Mesenchymal stem cell (in vitro differentiated cells and primary cell): Measurements from ENCODE around the gene DNMT1.
"Not testable (repeated sequence)": the region's sequence is repeated elsewhere in the genome, so short reads cannot be mapped to it uniquely, and the experiment has no call there.

Source experiments
- DNase-seq: peaks from one replicate; pipeline ENCODE4 v3.0.0-alpha.2; 2013
- H2AFZ ChIP-seq: one replicate; pipeline ENCODE4 v1.6.1; 2013; ENCODE audit warnings: low read depth, mild to moderate bottlenecking, control low read depth, inconsistent platforms, low read length, moderate library complexity
- H2AK5ac ChIP-seq: 2 replicates; pipeline ENCODE4 v1.6.1; 2013; ENCODE audit warnings: low read length, moderate library complexity, mild to moderate bottlenecking, inconsistent platforms; ENCODE audit not compliant: severe bottlenecking
- H2BK120ac ChIP-seq: one replicate; pipeline ENCODE4 v1.6.1; 2013; ENCODE audit warnings: low read depth, mild to moderate bottlenecking, inconsistent platforms, low read length, moderate library complexity
- H2BK12ac ChIP-seq, 2 experiments: one replicate each; pipeline ENCODE4 v1.6.1; 2013; ENCODE audit warnings: inconsistent platforms in 2 of 2, low read length in 2 of 2, mild to moderate bottlenecking in 2 of 2, moderate library complexity in 2 of 2, control low read depth in 1 of 2
- H2BK15ac ChIP-seq: one replicate; pipeline ENCODE4 v1.6.1; 2013; ENCODE audit warnings: mild to moderate bottlenecking, low read depth, inconsistent platforms; ENCODE audit not compliant: poor library complexity, severe bottlenecking
- H2BK5ac ChIP-seq: 2 replicates; pipeline ENCODE4 v1.6.1; 2013; ENCODE audit warnings: low read depth, mild to moderate bottlenecking, low read length, control low read depth, inconsistent platforms; ENCODE audit not compliant: poor library complexity, severe bottlenecking
- H3K14ac ChIP-seq, 2 experiments: one replicate each; pipeline ENCODE4 v1.6.1; 2013; ENCODE audit warnings: inconsistent platforms in 2 of 2, low read length in 2 of 2, control low read depth in 1 of 2, mild to moderate bottlenecking in 1 of 2, moderate library complexity in 1 of 2
- H3K18ac ChIP-seq, 2 experiments: one replicate each; pipeline ENCODE4 v1.6.1; 2013; ENCODE audit warnings: inconsistent platforms in 2 of 2, low read length in 2 of 2, control low read depth in 1 of 2, low read depth in 1 of 2, mild to moderate bottlenecking in 1 of 2
- H3K23ac ChIP-seq, 2 experiments: one replicate each; pipeline ENCODE4 v1.6.1; 2013; ENCODE audit warnings: inconsistent platforms in 2 of 2, low read length in 2 of 2, mild to moderate bottlenecking in 2 of 2, moderate library complexity in 2 of 2, control low read depth in 1 of 2
- H3K27ac ChIP-seq: 2 replicates; pipeline ENCODE4 v1.5.1; 2013; ENCODE audit warnings: mild to moderate bottlenecking, moderate library complexity, low read length, control low read depth, inconsistent platforms; ENCODE audit not compliant: poor library complexity, severe bottlenecking
- H3K27me3 ChIP-seq, 2 experiments: 2 replicates each; pipeline versions ENCODE4 v1.6.1 to v1.7.0; 2013; ENCODE audit warnings: low read length in 2 of 2, mild to moderate bottlenecking in 2 of 2, moderate library complexity in 2 of 2, control low read depth in 1 of 2, inconsistent platforms in 1 of 2; ENCODE audit not compliant: control insufficient read depth in 1 of 2, insufficient read depth in 1 of 2
- H3K36me3 ChIP-seq, 2 experiments: 2 replicates each; pipeline versions ENCODE4 v1.6.1 to v1.7.0; 2013; ENCODE audit warnings: low read length in 2 of 2, control low read depth in 1 of 2, inconsistent platforms in 1 of 2, low read depth in 1 of 2, mild to moderate bottlenecking in 1 of 2; ENCODE audit not compliant: insufficient read depth in 2 of 2, control insufficient read depth in 1 of 2
- H3K4ac ChIP-seq, 2 experiments: one replicate each; pipeline ENCODE4 v1.6.1; 2013; ENCODE audit warnings: inconsistent platforms in 2 of 2, low read length in 2 of 2, mild to moderate bottlenecking in 2 of 2, moderate library complexity in 2 of 2, control low read depth in 1 of 2, low read depth in 1 of 2
- H3K4me1 ChIP-seq: 2 replicates; pipeline ENCODE4 v1.6.1; 2013; ENCODE audit warnings: low read depth, low read length, control low read depth; ENCODE audit not compliant: control insufficient read depth, insufficient read depth
- H3K4me2 ChIP-seq: 2 replicates; pipeline ENCODE4 v1.6.1; 2013; ENCODE audit warnings: low read length, mild to moderate bottlenecking, inconsistent platforms; ENCODE audit not compliant: poor library complexity, severe bottlenecking
- H3K4me3 ChIP-seq, 2 experiments: 2 replicates each; pipeline versions ENCODE4 v1.5.1 to v1.7.0; 2013; ENCODE audit warnings: low read length in 2 of 2, mild to moderate bottlenecking in 2 of 2, control low read depth in 1 of 2, low read depth in 1 of 2; ENCODE audit not compliant: insufficient read depth in 1 of 2
- H3K79me1 ChIP-seq: replicated peaks from 2 replicates; pipeline ENCODE4 v1.6.1; 2013; ENCODE audit warnings: mild to moderate bottlenecking, control low read depth, low read length, inconsistent platforms; ENCODE audit not compliant: poor library complexity, severe bottlenecking
- H3K9ac ChIP-seq: 2 replicates; pipeline ENCODE4 v1.7.0; 2013; ENCODE audit warnings: mild to moderate bottlenecking, low read length, moderate library complexity
- H3K9me3 ChIP-seq: 2 replicates; pipeline ENCODE4 v1.7.0; 2013; ENCODE audit warnings: mild to moderate bottlenecking, low read length; ENCODE audit not compliant: control insufficient read depth
- H4K8ac ChIP-seq: one replicate; pipeline ENCODE4 v1.6.1; 2013; ENCODE audit warnings: inconsistent platforms, mild to moderate bottlenecking, low read length, moderate library complexity
- H4K91ac ChIP-seq: one replicate; pipeline ENCODE4 v1.6.1; 2013; ENCODE audit warnings: mild to moderate bottlenecking, low read length, inconsistent platforms
- WGBS: methylation state at CpG from one replicate; pipeline ENCODE4 v1.1.7; 2013; ENCODE audit warnings: mixed read lengths; 5-methylcytosine and 5-hydroxymethylcytosine counted together

The DNMT1 gene

DNA sequence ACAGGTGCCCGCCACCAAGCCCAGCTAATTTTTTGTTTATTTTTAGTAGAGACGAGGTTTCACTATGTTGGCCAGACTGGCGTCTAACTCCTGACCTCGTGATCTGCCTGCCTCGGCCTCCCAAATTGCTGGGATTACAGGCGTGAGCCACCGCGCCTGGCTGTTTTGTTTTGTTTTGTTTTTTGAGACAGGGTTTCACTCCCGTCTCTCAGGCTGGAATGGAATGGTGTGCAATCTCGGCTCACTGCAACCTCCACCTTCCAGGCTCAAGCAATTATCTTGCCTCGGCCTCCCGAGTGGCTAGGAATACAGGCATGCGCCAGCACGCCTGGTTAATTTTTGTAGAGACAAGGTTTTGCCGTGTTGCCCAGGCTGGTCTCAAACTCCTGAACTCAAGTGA, 5.3 kb upstream of the DNMT1 start:
- not testable (repeated sequence) for H3K79me1 ChIP-seq

DNA sequence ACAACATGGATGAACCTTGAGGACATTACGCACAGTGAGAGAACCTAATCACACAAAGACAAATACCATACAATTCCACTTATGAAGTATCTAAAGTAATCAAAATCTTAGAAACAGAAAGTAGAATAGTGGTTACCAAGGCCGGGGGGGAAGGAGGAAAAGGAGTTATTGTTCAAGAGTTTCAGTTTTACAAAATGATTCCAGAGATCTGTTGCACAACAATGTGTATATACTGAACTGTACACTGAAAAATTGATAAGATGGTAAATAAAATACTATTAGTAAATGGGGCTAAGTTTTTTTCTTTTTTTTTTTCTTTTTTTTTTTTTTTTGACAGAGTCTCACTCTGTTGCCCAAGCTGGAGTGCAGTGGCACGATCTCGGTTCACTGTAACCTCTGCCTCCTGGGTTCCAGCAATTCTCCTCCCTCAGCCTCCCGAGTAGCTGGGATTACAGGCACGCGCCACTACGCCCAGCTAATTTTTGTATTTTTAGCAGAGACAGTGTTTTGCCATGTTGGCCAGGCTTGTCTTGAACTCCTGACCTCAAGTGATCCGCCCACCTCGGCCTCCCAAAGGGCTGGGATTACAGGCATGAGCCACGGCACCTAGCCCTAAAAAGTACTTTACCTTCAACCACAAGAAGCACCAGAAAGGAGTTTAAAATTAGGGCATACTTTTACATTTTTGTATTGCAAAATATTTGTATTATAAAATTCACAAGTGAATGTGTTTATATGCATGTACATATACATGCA, 4.3 kb upstream of the DNMT1 start:
- H2BK15ac ChIP-seq, H3K27ac ChIP-seq, H2AK5ac ChIP-seq, H3K4ac ChIP-seq, H2AFZ ChIP-seq, H2BK5ac ChIP-seq, H4K8ac ChIP-seq, H3K36me3 ChIP-seq, H3K9me3 ChIP-seq, H3K18ac ChIP-seq, H3K79me1 ChIP-seq, H3K4me1 ChIP-seq, H2BK12ac ChIP-seq, H4K91ac ChIP-seq, H3K4me2 ChIP-seq, DNase-seq, H3K27me3 ChIP-seq, H3K23ac ChIP-seq, H3K14ac ChIP-seq, H2BK120ac ChIP-seq: not testable (repeated sequence)
- Histone ChIP-seq H3K9ac (peak overlapping the region; percentile 79), H3K4me3 (peak overlapping the region in 1 of 2 experiments; percentile 68)
- 88% methylated on average over 7 of the region's 11 CpGs for WGBS

More for the DNA sequence above, 5.3 kb upstream of the DNMT1 start:
- not testable (repeated sequence) for H3K27me3 ChIP-seq, H2AFZ ChIP-seq, H4K91ac ChIP-seq, DNase-seq, H3K9ac ChIP-seq, H4K8ac ChIP-seq, H3K9me3 ChIP-seq, H3K23ac ChIP-seq, H3K4me1 ChIP-seq, H2BK5ac ChIP-seq, H3K36me3 ChIP-seq, H3K4me3 ChIP-seq, H3K14ac ChIP-seq, H2BK12ac ChIP-seq, H2BK120ac ChIP-seq, H3K18ac ChIP-seq, H3K27ac ChIP-seq, H2BK15ac ChIP-seq, H3K4me2 ChIP-seq, H3K4ac ChIP-seq, H2AK5ac ChIP-seq
- 89% methylated on average over 15 of the region's 15 CpGs for WGBS

DNA sequence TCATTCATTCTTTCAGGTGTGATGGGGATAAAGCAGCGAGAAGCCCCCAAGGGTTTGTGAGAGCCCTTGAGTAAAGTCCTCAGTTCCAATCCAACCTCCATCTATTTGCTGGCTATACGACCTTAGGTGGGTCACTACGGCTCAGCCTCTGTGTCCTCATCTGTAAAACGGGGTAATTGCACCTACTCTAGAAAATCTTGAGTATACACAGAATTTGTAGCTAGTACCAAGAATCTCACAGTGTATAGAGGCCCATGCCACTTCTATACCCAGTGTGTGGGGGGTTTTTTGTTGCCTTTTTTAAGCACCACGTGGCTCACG, 406 bp upstream of the DNMT1 start:
- Histone ChIP-seq H2BK15ac (no peak overlapping the region), H2BK5ac (no peak overlapping the region), H2AK5ac (no peak overlapping the region), H3K14ac (no peak overlapping the region), H2BK120ac (no peak overlapping the region), H4K91ac (no peak overlapping the region), H3K36me3 (peaks cover 0 to 4% of the 10 kb centered on the region in 2 experiments), H3K9me3 (no peaks in the 10 kb centered on the region), H3K18ac (no peak overlapping the region), H3K27ac (peak overlapping the region; percentile 14), H3K4ac (peak overlapping the region in 1 of 2 experiments; percentile 71), H3K4me2 (peak overlapping the region; percentile 57), H3K27me3 (no peaks in the 10 kb centered on the region), H3K79me1 (no peaks in the 10 kb centered on the region), H3K23ac (no peak overlapping the region), H3K9ac (peak overlapping the region; percentile 86), H3K4me1 (peaks cover 8% of the 10 kb centered on the region), H4K8ac (no peak overlapping the region), H3K4me3 (peak overlapping the region; percentile 96), H2BK12ac (no peak overlapping the region), H2AFZ (peak overlapping the region; percentile 8)
- 33% methylated on average over 4 of the region's 6 CpGs for WGBS
- no peak for DNase-seq

DNA sequence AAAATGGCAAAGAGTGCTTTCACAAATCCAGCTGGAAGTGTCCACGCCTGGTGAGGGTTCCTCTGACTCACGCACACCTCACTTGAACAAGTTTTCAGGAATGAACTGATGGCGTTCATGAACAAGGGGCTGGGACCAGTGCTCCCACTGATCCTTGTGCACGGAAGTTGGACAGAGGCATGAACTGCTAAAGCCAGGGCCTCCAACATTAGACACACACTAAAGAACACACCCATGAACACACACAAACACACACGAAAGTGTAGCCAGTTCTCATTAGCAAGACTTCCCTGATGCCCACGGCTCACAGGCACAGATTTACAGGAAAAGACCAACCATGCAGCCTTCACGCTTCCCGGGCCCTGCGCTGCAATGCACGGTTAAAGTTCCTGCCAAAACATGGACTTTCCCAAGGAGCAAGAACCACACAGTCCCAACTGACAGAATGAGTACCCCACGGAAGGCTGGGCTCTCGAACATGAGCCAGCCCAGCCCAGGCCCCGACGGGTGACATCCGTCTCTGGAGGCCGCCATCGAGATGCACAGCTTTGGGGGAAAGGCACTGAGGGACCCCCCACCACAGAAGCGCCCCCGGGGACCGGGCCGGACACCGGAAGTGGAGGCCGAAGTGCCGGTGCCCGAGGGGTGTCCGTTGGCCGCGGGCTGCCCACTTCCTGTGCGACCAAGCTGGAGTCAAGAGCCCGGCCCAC, 808 bp downstream of the DNMT1 start:
- H3K36me3 ChIP-seq: peaks cover 0 to 7% of the 10 kb centered on the region in 2 experiments
- H3K4me2 ChIP-seq: peak overlapping the region; percentile 68
- no peaks in the 10 kb centered on the region for H3K9me3 ChIP-seq
- peak overlapping the region; percentile 86 for H3K9ac ChIP-seq
- no peak overlapping the region for H4K91ac ChIP-seq
- peaks cover 8% of the 10 kb centered on the region for H3K4me1 ChIP-seq
- H3K14ac ChIP-seq: peak overlapping the region in 1 of 2 experiments; percentile 30
- no peaks in the 10 kb centered on the region for H3K27me3 ChIP-seq
- peak overlapping the region; percentile 54 for H2BK15ac ChIP-seq
- H2BK12ac ChIP-seq: no peak overlapping the region
- peak overlapping the region; percentile 88 to 98 for H3K18ac ChIP-seq
- peak overlapping the region; percentile 42 for H2BK120ac ChIP-seq
- no peak overlapping the region for H2AK5ac ChIP-seq
- WGBS: under 1% methylated on average over 29 of the region's 30 CpGs
- H3K4me3 ChIP-seq: peak overlapping the region; percentile 96
- H3K79me1 ChIP-seq: no peaks in the 10 kb centered on the region
- peak overlapping the region; percentile 71 for H2BK5ac ChIP-seq
- peak overlapping the region; percentile 45 to 61 for H3K4ac ChIP-seq
- peak overlapping the region; percentile 92 for H4K8ac ChIP-seq
- peak; percentile 64 for DNase-seq
- no peak overlapping the region for H3K23ac ChIP-seq
- peak overlapping the region; percentile 75 for H3K27ac ChIP-seq
- H2AFZ ChIP-seq: peak overlapping the region; percentile 100
